Suppressor macrophage (primary cell): Measurements from ENCODE around the gene EMC10.
"Not testable (repeated sequence)": the region's sequence is repeated elsewhere in the genome, so short reads cannot be mapped to it uniquely, and the experiment has no call there.

Source experiments
- DNase-seq, 4 experiments: peaks; one replicate each; pipeline ENCODE4 v3.0.0-alpha.2; 2020 to 2022

The EMC10 gene

DNA sequence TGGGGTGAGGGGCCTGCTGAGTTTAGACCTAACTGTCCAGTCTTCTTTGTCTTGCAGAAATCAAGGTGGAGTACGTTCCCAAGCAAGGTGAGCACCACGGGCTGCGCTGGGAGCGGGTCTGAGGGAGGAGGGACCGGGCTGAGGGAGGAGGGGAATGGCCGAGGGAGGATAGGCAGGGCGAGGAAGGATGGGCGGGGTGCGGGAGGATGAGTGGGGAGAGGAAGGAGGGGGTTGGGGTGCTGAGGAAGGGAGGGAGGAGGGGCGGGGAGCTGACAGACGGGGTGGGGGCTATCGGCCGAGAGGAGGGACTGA lies 25.1 kb upstream of the EMC10 start:
- no peak for DNase-seq

DNA sequence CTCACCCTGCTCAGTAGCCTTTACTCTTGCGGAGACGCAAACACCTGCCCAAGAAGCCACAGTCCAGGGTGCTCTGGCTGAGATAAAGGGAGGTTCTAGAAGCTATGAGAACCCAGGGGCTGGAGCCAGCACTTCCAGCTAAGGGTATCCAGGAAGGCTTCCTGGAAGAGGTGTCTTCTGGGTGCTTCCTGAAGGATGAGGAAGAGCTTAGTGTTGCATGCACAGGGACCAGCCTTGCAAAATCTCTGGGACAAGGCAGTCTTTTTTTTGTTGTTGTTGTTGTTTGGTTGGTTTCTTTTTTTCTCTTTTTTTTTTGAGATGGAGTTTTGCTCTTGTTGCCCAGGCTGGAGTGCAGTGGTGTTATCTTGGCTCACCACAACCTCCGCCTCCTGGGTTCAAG lies 23.1 kb upstream of the EMC10 start:
- DNase-seq = no peak

DNA sequence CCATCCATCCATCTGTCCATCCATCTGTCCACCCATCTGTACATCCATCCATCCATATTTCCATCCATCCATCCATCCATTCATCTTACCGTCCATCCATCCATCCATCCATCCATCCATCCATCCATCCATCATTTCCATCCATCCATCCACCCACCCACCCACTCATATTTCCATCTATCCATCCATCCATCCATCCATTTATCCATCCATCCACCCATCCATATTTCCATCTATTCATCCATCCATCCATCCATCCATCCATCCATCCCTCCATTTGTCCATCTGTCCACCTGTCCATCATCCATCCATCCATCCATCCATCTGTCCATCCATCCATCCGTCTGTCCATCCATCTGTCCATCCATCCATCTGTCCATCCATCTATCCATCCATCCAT lies 20.3 kb upstream of the EMC10 start:
- DNase-seq = no peak

DNA sequence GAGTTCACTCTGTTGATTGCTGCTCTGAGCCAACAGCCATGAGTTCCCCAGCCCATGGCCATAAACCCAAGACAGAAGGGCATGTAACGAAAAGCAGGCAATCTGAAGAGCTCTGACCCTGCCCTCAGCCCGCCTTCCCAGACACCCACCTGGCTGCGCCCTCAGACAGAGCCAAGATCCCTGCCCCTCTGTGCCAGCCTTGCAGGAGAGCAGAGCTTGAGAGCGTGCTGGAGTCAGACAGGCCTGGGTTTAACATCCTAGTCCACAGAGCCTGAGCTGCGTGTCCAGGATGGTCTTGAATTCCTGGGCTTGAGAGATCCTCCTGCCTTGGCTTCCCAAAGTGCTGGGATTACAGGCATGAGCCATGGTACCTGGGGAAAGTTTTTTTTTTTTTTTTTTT lies 19.0 kb upstream of the EMC10 start:
- no peak for DNase-seq

DNA sequence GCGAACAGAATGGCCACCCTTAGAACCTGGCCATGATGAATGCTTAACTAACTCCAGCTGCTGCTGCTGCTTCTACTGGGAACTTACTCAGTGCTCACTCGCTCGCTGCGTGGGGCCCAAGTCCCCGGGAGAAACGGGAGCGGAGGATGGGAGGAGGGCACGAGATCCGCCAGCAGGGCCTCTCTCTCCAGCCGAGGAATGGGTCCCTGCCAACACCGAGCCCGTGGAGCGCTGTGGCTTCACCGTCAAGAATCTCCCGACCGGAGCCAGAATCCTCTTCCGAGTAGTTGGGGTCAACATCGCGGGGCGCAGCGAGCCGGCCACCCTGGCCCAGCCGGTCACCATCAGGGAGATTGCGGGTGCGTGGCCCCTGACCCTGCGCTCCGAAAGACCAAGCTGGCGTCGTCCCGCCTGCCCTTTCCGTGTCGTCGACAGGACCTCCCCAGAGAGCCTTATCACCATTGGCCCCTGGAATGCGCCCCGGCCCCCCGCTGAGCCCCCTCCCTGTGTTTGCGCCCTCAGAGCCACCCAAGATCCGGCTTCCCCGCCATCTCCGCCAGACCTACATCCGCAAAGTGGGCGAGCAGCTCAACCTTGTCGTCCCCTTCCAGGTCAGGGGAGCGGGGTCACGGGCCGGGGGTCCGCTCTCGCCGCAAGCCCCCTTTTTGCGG lies 17.8 kb upstream of the EMC10 start:
- no peak for DNase-seq

DNA sequence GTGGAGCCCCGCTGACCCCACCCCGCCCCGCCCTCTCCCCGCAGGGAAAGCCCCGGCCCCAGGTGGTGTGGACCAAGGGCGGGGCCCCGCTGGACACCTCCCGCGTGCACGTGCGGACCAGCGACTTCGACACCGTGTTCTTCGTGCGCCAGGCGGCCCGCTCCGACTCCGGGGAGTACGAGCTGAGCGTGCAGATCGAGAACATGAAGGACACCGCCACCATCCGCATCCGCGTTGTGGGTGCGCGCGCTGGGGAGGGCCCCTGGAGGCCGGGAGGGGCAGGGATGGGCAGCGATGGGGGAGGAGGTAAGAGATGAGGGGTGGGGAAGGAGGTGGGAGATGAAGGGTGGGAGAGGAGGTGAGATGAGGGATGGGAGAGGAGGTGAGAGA lies 17.2 kb upstream of the EMC10 start:
- no peak for DNase-seq

DNA sequence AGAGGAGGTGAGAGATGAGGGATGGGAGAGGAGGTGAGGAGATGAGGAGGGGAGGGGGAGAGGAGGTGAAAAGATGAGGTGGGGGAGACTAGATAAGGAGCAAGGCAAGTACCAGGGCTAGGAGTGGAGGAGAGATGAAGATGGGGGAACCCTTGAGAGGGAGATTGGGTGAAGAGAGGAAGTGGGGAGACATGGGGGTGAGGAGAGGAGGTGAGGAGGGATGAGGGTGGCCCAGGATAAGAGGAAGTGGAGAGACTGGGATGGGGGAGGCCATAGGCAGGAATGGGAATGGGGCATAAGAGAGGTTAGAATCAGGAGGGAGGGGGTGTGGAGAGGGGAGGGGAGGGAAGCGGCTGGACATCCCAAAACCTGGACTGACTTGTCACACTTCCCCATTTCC lies 16.7 kb upstream of the EMC10 start:
- DNase-seq = no peak

DNA sequence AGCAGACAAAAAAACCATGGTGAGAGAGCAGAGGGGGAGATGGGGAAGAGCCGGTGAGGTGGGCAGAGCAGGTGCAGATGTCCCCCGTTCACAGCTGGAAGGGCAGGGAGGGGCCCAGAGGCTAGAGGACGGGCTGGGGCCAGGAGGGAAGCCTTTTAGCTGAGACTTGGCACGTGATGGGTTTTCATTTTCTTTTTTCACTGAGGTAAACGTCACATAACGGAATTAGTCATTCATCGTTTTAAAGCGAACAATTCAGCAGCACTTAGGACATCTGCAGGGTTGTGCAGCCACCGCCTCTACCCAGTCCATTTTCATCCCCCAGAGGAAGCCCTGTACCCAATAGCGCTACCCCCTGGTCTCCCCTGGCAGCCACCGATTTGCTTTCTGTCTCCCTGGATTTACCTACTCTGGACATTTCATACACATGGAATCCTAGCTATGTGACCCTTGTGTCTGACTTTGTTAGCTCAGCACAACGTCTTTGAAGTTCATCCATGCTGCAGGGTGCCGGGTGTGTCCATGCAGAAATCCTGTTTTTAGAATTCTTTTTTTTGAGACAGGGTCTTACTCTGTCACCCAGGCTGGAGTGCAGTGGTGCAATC lies 16.0 kb upstream of the EMC10 start:
- DNase-seq = no peak

DNA sequence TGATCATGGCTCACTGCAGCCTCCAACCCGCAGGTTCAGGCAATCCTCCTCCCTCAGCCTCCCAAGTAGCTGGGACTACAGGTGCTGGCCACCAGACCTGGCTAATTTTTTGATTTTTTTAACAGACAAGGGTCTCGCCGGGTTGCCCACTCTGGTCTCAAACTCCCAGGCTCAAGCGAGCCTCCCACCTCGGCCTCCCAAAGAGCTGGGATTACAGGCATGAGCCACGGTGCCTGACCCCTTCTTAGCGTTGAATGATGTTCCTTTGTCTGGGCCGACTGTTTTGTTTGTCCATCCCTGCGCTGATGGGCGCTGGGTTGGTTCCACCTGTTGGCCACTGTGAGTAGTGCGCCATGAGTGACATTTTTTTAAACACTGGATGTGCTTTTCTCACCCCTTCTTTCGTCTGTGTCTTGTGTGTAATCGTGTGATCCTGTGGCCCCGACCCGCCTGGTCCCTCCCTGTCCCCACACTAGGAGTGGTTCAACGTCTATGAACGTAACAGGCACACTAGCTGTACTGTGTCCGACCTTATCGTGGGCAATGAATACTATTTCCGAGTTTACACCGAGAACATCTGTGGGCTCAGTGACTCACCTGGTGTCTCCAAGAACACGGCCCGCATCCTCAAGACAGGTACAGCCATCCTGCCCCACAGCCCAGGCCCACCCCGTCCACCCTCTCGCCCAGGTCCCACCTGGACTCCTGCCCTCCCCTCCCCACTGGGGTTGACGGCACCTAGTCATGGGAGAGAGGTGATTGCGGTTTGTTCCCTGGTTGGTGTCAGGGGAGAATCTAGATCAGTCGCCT lies 15.0 kb upstream of the EMC10 start:
- peak; percentile 75 to 82 (median 82) for DNase-seq

DNA sequence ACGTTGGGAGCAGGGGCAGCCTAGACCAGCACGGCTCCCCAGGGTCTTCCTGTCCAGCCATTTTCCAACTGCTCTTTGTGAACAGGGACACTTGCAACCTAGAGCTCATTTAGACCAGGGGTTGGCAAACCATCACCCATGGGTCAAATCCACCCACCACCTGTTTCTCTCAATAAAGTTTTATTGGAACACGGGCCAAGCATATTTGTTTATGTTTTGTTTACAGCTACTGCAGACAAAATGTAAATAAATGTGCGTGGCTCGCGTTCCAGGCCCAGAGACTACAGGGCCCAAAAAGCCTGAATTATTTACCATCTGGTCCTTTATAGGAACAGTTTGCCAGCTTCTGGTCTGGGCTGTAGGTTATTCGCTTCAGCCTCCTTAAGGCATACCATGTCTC lies 13.3 kb upstream of the EMC10 start:
- DNase-seq = no peak

DNA sequence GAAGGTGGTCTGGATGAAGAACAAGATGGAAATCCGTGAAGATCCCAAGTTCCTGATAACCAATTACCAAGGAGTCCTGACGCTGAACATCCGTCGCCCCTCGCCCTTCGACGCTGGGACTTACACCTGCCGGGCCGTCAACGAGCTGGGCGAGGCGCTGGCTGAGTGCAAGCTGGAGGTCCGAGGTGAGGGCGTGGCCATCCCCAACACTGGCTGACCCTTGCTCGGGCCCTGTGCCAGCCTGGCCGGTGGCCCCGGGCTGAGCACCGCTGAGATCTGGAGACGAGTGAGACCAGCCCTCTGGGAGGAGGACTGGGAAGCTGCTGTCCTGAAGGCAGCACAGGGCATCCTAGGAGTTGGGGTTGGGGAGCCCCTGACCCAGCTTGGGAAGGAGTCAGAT lies 12.0 kb upstream of the EMC10 start:
- no peak for DNase-seq

DNA sequence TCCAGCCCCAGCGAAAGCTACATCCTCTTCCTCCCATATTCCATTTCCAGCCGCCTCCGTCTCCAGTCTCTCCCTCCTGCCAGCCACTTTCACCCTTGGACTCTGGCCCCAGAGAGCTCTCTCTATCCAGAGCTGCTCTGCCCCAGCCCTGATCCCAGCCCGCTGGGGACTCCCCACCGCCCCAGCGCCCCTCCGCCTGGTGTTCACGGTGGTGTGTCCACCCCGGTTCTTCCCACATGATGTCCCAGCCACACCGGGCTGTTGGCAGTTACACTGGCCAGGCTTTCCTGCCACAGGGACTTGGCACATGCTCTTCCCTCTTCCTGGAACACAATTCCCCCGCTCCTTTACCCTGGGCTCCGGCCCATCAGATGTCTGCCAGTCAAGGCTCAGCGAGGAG lies 11.3 kb upstream of the EMC10 start:
- no peak for DNase-seq

DNA sequence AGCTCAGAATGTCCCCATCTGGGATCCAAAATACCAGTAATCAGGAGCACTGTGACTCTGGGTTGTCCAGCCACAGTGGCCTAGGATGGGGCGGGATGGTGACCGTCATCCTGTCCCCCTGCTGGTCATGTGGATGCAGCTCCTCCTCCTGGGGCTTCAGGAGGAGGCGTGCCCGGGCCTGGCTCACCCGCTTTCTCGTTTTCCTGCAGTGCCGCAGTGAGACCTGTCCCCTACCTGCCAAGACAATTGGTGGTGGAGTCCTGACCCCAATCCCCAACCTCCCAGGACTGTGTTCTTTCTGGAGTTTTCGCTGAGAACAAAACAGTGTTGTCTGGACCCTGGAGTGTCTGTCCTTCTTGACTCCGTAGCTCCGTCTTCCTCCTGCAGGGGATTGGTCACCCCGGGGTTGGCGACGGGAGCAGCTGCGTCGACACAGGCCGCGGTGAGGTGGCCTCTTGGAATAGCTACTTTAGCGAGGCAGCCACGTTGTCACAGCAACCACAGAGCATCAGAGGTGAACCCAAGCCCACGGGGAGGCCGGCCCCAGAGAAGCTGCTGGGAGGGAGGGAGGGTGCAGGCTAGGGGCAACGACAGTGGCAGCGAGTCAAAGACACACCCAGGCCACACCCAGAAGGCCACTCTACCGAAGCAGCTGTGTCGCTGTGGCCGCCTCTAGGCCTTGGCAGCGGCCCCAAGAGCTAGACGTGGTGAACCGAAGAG lies 10.2 kb upstream of the EMC10 start:
- DNase-seq = peak in 1 of 4 experiments; percentile 21

DNA sequence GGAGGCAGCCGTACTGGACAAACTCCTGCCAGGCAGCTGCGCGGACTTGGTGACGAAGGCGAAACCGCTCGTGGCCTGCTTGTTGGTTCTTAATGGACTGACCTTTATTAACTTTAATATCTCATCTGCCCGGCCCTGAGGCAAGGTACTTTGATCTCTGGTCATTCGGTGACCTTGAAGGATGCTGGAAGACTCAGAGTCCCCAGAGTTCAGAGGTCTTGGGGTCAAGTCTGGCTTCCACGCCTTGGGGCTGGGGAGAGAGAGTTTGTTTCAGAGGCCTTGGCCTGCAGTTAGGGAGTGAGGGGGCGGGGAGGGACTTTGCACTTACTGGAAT lies 9.6 kb upstream of the EMC10 start:
- no peak for DNase-seq

DNA sequence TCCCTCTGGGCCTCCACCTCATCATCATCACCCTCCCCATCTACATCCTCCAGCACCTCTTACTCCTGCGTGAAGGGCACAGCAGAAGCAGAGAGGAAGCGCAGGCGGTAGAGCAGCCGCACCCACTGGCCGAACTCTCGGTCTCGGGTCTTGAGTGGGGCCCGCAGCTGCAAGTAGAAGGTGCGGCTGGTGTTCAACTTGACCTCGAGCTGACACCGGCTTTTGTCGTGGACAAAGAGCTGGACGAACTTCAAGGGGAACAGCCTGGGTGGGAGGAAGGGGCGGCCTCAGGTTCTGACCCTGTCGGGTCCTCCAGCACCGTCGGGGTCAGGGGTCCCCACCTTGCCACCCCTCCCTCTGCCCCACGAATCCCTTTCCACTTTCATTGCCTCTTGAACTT lies 8.7 kb upstream of the EMC10 start:
- no peak for DNase-seq

DNA sequence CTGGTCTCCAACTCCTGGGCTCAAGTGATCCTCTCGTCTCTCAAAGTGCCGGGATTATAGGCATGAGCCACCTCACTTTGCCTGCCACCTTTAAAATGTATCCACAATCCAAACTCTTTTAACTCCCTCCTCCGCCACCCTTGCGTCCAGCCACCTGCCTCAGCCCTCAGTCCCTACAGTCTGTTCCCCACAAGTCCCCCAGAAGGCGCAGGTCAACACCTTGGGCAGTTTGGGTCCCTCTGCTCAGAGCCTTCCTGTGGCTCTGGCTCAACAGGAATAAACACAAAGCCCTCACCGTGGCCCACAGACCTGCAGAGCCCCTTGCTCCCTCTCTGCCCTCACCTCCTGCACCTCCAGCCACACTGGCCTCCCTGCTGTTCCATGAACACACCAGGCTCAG lies 7.5 kb upstream of the EMC10 start:
- no peak for DNase-seq

DNA sequence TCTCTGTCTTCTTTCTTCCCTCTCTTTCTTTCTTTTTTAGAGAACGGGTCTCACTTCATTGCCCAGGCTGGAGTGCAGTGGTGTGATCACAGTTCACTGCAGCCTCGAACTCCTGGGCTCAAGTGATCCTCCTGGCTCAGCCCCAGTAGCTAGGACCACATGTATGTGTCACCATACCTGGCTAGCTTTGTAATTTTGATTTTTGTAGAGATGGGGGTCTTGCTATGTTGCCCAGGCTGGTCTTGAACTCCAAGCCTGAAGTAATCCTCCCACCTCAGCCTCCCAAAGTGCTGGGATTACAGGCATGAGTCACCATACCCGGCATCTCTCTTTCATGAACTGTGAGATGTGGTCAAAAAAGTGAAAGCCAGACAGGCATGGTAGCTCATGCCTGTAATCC lies 3.0 kb upstream of the EMC10 start:
- DNase-seq = not testable (repeated sequence)

DNA sequence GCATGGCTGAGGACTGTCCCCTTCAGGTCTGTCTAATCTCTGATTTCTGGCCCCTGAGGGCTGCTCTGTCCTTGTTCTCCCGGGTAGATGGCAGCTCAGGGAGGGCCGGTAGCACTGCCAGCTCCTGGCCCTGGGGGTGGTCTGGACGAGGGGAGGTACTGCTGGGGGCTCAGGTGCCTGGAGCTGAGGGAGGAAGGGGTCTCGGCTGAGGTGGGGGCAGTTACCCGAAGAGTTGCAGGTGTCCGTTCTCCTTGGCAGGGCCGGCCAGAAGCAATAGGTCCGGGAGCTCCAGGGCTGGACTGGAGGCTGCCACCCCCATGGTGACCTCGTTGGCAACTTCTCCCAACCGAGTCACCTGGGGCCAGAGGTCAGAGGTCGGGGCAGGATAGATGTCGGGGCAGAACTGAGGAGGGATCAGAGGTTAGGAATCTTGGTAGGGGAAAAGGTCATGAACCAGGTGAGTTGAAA lies 1.2 kb upstream of the EMC10 start:
- no peak for DNase-seq

DNA sequence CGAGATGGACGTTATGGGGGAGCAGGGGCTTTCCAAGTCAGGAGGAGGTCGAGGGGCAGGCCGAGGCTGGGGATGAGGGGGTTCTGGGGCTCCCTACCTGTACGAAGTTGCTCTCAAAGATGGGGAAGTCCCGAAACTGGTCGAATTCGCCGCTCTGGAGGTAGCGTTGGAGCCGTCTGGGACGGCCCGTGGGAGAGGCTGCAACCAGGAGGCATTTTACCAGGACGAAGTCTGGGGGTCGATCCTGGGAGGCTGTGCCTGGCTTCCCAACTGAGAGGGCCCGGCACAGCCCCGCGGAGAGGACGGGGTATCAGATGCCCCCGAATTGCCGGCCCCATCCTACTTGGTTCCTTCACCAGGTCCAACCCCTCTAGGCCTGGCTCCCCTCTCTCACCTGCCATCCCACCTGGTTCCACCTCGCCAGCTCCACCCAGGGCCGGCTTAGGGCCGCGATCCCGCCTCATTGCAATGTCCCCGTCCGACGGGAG lies 527 bp upstream of the EMC10 start:
- DNase-seq = no peak

DNA sequence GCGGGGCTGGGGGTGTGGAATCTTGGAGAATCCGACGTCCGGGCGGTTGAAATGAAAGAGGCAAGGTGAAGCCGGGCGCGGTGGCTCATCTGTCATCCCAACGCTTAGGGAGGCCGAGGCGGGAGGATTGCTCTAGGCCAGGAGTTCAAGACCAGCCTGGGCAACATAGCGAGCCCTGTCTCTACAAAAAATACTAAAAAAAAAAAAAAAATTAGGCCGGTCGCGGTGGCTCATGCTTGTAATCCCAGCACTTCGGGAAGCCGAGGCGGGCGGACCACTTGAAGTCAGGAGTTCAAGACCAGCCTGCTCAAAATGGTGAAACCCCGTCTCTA lies 566 bp downstream of the EMC10 start:
- DNase-seq = no peak

DNA sequence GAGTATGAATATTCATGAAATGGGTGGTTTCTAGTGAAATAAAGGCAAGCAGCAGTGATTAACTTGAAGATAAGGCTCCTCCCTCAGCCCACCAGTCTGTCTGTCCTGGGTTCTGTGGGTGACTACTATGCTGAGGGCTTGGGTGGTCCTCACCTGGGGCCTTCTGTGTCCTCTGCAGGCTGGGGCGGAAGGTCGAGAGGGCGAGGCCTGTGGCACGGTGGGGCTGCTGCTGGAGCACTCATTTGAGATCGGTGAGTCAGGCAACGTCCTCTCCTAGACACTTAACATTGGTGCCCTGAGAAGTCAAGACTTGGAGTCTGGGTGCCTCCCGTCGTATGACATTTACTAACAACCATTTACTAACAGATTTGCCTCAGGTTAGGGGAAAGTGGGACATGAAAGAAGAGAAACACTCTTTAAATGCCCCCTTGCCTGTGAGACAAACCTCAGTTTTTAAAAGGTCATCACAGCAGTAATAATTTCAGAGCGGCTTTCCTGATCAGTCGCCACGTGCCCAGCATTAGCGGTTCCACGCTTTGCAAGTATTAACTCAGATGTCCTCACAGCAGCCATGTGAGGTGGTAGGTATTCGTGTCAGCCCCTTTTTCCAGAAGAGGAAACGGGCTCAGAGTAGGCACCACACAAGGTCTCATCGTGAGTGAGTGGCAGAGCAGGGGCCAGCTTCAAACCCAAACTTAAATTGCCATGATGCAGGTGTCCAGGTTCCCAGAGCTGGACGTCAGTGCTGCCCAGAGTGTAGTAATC lies 1.6 kb downstream of the EMC10 start:
- DNase-seq = no peak

DNA sequence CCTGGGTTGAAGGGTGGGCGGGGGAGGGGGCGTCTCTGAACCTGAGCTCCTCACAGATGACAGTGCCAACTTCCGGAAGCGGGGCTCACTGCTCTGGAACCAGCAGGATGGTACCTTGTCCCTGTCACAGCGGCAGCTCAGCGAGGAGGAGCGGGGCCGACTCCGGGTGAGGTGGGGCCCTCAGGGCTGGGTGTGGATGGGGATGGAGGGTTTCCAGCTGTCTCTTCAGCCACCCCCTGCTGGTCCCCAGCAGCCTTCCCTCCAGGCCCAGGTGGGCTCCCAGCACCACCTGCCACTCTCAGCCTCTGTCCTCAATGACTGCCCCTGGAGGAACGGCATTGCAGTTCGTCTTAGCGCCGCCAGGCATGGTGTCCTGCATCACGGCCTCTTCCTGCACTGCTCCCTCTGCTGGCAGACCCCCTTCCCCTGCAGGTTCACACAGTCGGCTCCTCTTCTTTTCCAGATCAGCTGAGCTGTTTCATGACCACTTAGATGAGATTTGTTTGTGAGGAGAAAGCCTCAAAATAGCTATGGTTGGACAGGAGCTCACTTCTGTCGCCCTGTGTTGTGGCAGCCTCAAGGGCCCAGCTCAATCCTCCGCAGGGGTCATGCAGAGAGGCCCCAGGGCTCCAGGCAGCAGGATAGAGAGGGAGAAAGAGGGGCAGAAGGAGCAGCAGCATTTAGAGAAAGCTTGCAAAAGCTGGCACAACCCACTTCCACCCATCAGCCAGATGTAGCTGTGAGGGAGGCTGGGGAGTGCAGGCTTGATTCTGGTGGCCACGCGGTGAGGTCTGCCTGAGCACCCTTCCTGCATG lies 2.8 kb downstream of the EMC10 start:
- DNase-seq = peak; percentile 14 to 40 (median 24)
